Psoas muscle (tissue), 8 donors: Measurements from ENCODE around the gene PIGBOS1. TPM values are rescaled to one million over a fixed set of nuclear protein-coding genes. Genes with fewer than 3 reads are reported as not detected.

Source experiments
- ATAC-seq, 4 donors: fragments of 200-7000 bp; cut with Tn5 transposase; one replicate each; pipeline ENCODE4 v1.9.1; 2020; ENCODE audit warnings: moderate library complexity in 3 of 4, mild to moderate bottlenecking in 2 of 4
- DNase-seq, 2 donors: peaks; one replicate each; pipeline ENCODE4 v3.0.0-alpha.2; 2020
- H3K27ac ChIP-seq: fragments of 200-600 bp; one replicate; pipeline ENCODE4 v1.8.0; 2022
- H3K27me3 ChIP-seq, 3 donors: fragments of 200-600 bp in 1 of 3; one replicate each; pipeline versions ENCODE4 v1.6.1 to v1.8.0; 2013 to 2022; ENCODE audit warnings: low read length in 2 of 3, mild to moderate bottlenecking in 2 of 3, moderate library complexity in 1 of 3; ENCODE audit not compliant: insufficient read depth in 3 of 3
- H3K36me3 ChIP-seq, 2 donors: fragments of 200-600 bp in 1 of 2; one replicate each; pipeline versions ENCODE4 v1.6.1 to v1.8.0; 2013 to 2022; ENCODE audit warnings: low read depth in 1 of 2, mild to moderate bottlenecking in 1 of 2, moderate library complexity in 1 of 2; ENCODE audit not compliant: insufficient read depth in 1 of 2
- H3K4me1 ChIP-seq: fragments of 200-600 bp; one replicate; pipeline ENCODE4 v1.8.0; 2022
- H3K4me3 ChIP-seq: fragments of 200-600 bp; one replicate; pipeline ENCODE4 v1.8.0; 2022; ENCODE audit warnings: mild to moderate bottlenecking
- H3K9me3 ChIP-seq: fragments of 200-600 bp; one replicate; pipeline ENCODE4 v1.8.0; 2022
- CTCF ChIP-seq: fragments of 200-600 bp; IDR thresholded peaks from one replicate; pipeline ENCODE4 v1.8.0; 2022; ENCODE audit warnings: antibody characterized with exemption
- WGBS, 3 donors: extraction: QIAGEN DNeasy Blood & Tissue Kit; methylation state at CpG; one replicate each; pipeline versions ENCODE4 v1.1.6 to v1.1.7; 2013; 5-methylcytosine and 5-hydroxymethylcytosine counted together
- intact Hi-C, 2 donors: fragments of 100-400 bp; cut with DNase I; formaldehyde crosslinking; loops; one replicate each; pipeline versions ENCODE4 v1.11.0 to v1.14.2; 2022
- polyA plus RNA-seq, 3 donors: library from polyadenylated mRNA; stranded (reverse); fragments of 200-250 nt; gene quantifications; one replicate each; pipeline ENCODE4 v1.2.3, GENCODE V29; 2013
- total RNA-seq, 4 donors: library from RNA; stranded (reverse); fragmentation: NEBNext Ultra II Directional in 2 of 4; extraction: Animal tissue kit (Norgen Biotek cat#: 25700) in 2 of 4; gene quantifications; one replicate each; pipeline versions ENCODE4 v1.2.1 to v1.2.4, GENCODE V29; 2021 to 2023
- donor health status: healthy with polysubstance abuse.
- donor health status: DM: no; HTN: no; CAD: no; lungs with moderate emphysema.
- donor health status: Bipolar disorder and iron deficiency.
- donor health status: healthy.
- donor health status: DM: yes; HTN: yes; CAD: no.
- donor health status: DM: no; HTN: no; CAD: no.
- donor health status: DM: no; HTN: no; CAD: no.
- donor health status: DM: yes; HTN: yes; CAD: no.

The PIGBOS1 gene
- total and polyA plus RNA-seq, 7 donors: 3.5 to 21.3 (median 7.6) TPM

- Histone ChIP-seq H3K4me1 (no peaks in the 10 kb centered on the region), H3K4me3 (no peak overlapping the region), H3K36me3 (no peaks in the 10 kb centered on the region), H3K27me3 (no peaks in the 10 kb centered on the region), H3K27ac (no peak overlapping the region), H3K9me3 (no peaks in the 10 kb centered on the region)
- no peak for TF ChIP-seq CTCF
- intact Hi-C loops: loop anchor here in 1 of 2 donors (5.0 kb wide), 1 partner anchor 58 kb away; no protein-coding TSS in a partner anchor
- ATAC-seq (no peak), DNase-seq (no peak)
- WGBS, 3 donors: 77 to 86% (median 84%) methylated on average over 4 of the region's 4 CpGs
Observed at GRCh38 chr15:55279746-55280351, 39.1 kb downstream of the PIGBOS1 start.

- H3K4me3 ChIP-seq: no peak overlapping the region
- no peak overlapping the region for H3K27ac ChIP-seq
- H3K4me1 ChIP-seq: no peaks in the 10 kb centered on the region
- intact Hi-C loops: no loop called here
- H3K36me3 ChIP-seq: no peaks in the 10 kb centered on the region
- WGBS, 3 donors: 93% methylated on average over 2 of the region's 2 CpGs
- no peak for DNase-seq
- H3K27me3 ChIP-seq: no peaks in the 10 kb centered on the region
- no peak for ATAC-seq
- no peaks in the 10 kb centered on the region for H3K9me3 ChIP-seq
- no peak for TF ChIP-seq CTCF
Observed at GRCh38 chr15:55279100-55279745, 39.7 kb downstream of the PIGBOS1 start.

- ATAC-seq: no peak
- no peaks in the 10 kb centered on the region for H3K27me3 ChIP-seq
Observed at GRCh38 chr15:55277715-55278114, 41.2 kb downstream of the PIGBOS1 start.

GRCh38 chr15:55277116-55277564 lies 41.8 kb downstream of the PIGBOS1 start:
- 45 to 53% (median 50%) methylated on average over 7 of the region's 7 CpGs for WGBS, 3 donors
- ATAC-seq: no peak
- no peak for TF ChIP-seq CTCF
- H3K27me3 ChIP-seq: no peaks in the 10 kb centered on the region
- H3K9me3 ChIP-seq: no peaks in the 10 kb centered on the region
- no peaks in the 10 kb centered on the region for H3K36me3 ChIP-seq
- H3K4me1 ChIP-seq: no peaks in the 10 kb centered on the region
- DNase-seq: no peak
- no peak overlapping the region for H3K4me3 ChIP-seq
- intact Hi-C loops: no loop called here
- no peak overlapping the region for H3K27ac ChIP-seq

More at GRCh38 chr15:55277715-55278114, 41.2 kb downstream of the PIGBOS1 start:
- Histone ChIP-seq H3K36me3 (no peaks in the 10 kb centered on the region), H3K9me3 (no peaks in the 10 kb centered on the region), H3K27ac (no peak overlapping the region), H3K4me1 (no peaks in the 10 kb centered on the region), H3K4me3 (no peak overlapping the region)
- DNase-seq: no peak
- intact Hi-C loops: no loop called here
- WGBS, 3 donors: 65 to 78% (median 74%) methylated on average over 2 of the region's 2 CpGs
- no peak for TF ChIP-seq CTCF
